ENCODE measurements around the gene TRIM60. TPM values are rescaled to one million over a fixed set of nuclear protein-coding genes. Genes with fewer than 3 reads are reported as not detected.

TRIM60 gene
- total RNA-seq, 1 donor from 2014 or later = not detected

DNA sequence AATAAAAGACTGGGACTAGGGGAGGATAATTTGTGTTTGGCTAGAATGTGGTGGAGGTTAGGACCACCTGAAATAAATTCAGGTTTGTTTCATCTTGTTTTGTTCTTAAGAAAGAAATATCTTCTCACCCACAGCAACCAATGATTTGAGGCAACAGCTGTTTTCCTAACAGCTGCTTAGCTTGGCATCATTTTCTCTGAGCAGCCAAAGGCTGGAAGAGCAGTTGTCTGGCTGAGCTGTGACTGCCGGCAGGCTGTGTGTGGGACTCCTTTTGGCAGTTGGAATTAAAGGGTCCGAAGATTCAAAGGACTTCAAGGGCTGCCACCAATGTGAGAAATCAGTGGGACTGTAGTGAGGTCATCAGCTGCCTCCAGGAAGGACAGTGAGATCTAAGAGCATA lies 26.9 kb downstream of the TRIM60 start:
- no peak for FAIRE-seq
- H2AFZ ChIP-seq (ENCODE audit: low read depth, low read length) = no peak overlapping the region

DNA sequence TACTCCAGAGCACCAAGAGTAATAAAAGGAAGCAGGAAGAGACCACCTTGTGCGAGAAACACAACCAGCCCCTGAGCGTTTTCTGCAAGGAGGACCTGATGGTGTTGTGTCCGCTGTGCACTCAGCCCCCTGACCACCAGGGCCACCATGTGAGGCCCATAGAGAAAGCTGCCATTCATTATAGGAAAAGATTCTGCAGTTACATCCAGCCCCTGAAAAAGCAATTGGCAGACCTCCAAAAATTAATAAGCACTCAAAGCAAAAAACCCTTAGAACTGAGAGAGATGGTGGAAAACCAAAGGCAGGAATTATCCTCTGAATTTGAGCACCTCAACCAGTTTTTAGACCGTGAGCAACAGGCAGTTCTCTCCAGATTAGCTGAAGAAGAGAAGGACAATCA lies 27.6 kb downstream of the TRIM60 start:
- no peak overlapping the region for H3K4me3 ChIP-seq (ENCODE audit: insufficient read depth, low read depth, low read length)
- no peak overlapping the region for H3K27ac ChIP-seq (ENCODE audit: low read depth, low read length)
- TF ChIP-seq EZH2 (IDR thresholded peaks at IDR 0.05; ENCODE audit: insufficient read depth, low read length) = no peak
- TF ChIP-seq, protein P1, sequence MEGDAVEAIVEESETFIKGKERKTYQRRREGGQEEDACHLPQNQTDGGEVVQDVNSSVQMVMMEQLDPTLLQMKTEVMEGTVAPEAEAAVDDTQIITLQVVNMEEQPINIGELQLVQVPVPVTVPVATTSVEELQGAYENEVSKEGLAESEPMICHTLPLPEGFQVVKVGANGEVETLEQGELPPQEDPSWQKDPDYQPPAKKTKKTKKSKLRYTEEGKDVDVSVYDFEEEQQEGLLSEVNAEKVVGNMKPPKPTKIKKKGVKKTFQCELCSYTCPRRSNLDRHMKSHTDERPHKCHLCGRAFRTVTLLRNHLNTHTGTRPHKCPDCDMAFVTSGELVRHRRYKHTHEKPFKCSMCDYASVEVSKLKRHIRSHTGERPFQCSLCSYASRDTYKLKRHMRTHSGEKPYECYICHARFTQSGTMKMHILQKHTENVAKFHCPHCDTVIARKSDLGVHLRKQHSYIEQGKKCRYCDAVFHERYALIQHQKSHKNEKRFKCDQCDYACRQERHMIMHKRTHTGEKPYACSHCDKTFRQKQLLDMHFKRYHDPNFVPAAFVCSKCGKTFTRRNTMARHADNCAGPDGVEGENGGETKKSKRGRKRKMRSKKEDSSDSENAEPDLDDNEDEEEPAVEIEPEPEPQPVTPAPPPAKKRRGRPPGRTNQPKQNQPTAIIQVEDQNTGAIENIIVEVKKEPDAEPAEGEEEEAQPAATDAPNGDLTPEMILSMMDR (IDR thresholded peaks at IDR 0.05; ENCODE audit: insufficient read depth, low read depth, low read length) = no peak
- H3K4me2 ChIP-seq (ENCODE audit: low read length) = no peak overlapping the region
- H3K36me3 ChIP-seq (ENCODE audit: insufficient read depth, low read length) = no peaks in the 10 kb centered on the region
- Mint-ChIP-seq H3K36me3 (ENCODE audit: low read depth, unreplicated experiment) (no peaks in the 10 kb centered on the region), H3K9me3 (ENCODE audit: unreplicated experiment) (no peaks in the 10 kb centered on the region), H3K4me1 (ENCODE audit: low read depth, unreplicated experiment) (peaks cover 6% of the 10 kb centered on the region), H3K4me3 (ENCODE audit: unreplicated experiment) (no peak overlapping the region), H3K27me3 (ENCODE audit: low read depth, unreplicated experiment) (no peaks in the 10 kb centered on the region), H3K27ac (ENCODE audit: unreplicated experiment) (no peak overlapping the region)
- H3K9ac ChIP-seq (ENCODE audit: low read length) = no peak overlapping the region
- DNase-seq (ENCODE audit: low read depth) (no peak), FAIRE-seq (no peak)
- H2AFZ ChIP-seq (ENCODE audit: low read depth, low read length) = no peak overlapping the region
- no peaks in the 10 kb centered on the region for H3K4me1 ChIP-seq (ENCODE audit: insufficient read depth, low read length)
- no peaks in the 10 kb centered on the region for H3K79me2 ChIP-seq (ENCODE audit: insufficient read depth, low read length)
- no peaks in the 10 kb centered on the region for H3K9me3 ChIP-seq (ENCODE audit: insufficient read depth, low read depth, low read length)
- H4K20me1 ChIP-seq (ENCODE audit: insufficient read depth, low read length) = no peaks in the 10 kb centered on the region
- H3K27me3 ChIP-seq (ENCODE audit: insufficient read depth, low read length) = no peaks in the 10 kb centered on the region

More for the DNA sequence above, 26.9 kb downstream of the TRIM60 start:
- Histone ChIP-seq H3K27ac (ENCODE audit: low read depth, low read length) (no peak overlapping the region), H3K4me2 (ENCODE audit: low read length) (no peak overlapping the region), H3K27me3 (ENCODE audit: insufficient read depth, low read length) (no peaks in the 10 kb centered on the region), H3K79me2 (ENCODE audit: insufficient read depth, low read length) (no peaks in the 10 kb centered on the region), H4K20me1 (ENCODE audit: insufficient read depth, low read length) (no peaks in the 10 kb centered on the region), H3K36me3 (ENCODE audit: insufficient read depth, low read length) (no peaks in the 10 kb centered on the region), H3K4me3 (ENCODE audit: insufficient read depth, low read depth, low read length) (no peak overlapping the region), H3K4me1 (ENCODE audit: insufficient read depth, low read length) (no peaks in the 10 kb centered on the region), H3K9me3 (ENCODE audit: insufficient read depth, low read depth, low read length) (no peaks in the 10 kb centered on the region), H3K9ac (ENCODE audit: low read length) (no peak overlapping the region)
- Mint-ChIP-seq H3K4me1 (ENCODE audit: low read depth, unreplicated experiment) (peaks cover 6% of the 10 kb centered on the region), H3K27ac (ENCODE audit: unreplicated experiment) (no peak overlapping the region), H3K4me3 (ENCODE audit: unreplicated experiment) (no peak overlapping the region), H3K36me3 (ENCODE audit: low read depth, unreplicated experiment) (no peaks in the 10 kb centered on the region), H3K9me3 (ENCODE audit: unreplicated experiment) (no peaks in the 10 kb centered on the region), H3K27me3 (ENCODE audit: low read depth, unreplicated experiment) (no peaks in the 10 kb centered on the region)
- no peak for DNase-seq (ENCODE audit: low read depth)
- TF ChIP-seq EZH2 (IDR thresholded peaks at IDR 0.05; ENCODE audit: insufficient read depth, low read length) = no peak
- TF ChIP-seq, protein P1 (IDR thresholded peaks at IDR 0.05; ENCODE audit: insufficient read depth, low read depth, low read length) = no peak

DNA sequence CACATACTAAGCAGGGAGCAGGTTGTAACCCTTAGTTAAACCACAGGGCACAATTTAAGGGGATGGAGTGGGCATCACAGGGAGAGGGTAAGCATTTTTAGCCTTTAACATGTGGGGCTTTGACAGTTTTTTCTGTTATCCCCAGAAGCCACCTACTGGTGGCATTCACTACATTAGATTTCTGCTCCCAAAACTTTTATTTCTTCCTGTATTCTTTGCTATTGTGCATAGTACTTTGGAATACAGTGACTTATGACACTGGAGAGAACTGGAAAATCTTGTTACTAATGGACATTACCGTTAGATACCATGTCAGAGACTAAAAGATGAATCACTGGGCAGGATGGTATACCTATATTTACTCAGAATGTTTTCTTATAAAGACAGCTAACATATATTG lies 29.1 kb downstream of the TRIM60 start:
- H3K9me3 Mint-ChIP-seq (ENCODE audit: unreplicated experiment) = no peaks in the 10 kb centered on the region
- H3K27ac ChIP-seq (ENCODE audit: low read depth, low read length) = no peak overlapping the region
- H3K9me3 ChIP-seq (ENCODE audit: insufficient read depth, low read depth, low read length) = no peaks in the 10 kb centered on the region
- FAIRE-seq = no peak
- no peak overlapping the region for H2AFZ ChIP-seq (ENCODE audit: low read depth, low read length)
- no peaks in the 10 kb centered on the region for H3K27me3 ChIP-seq (ENCODE audit: insufficient read depth, low read length)
- H3K4me1 ChIP-seq (ENCODE audit: insufficient read depth, low read length) = no peaks in the 10 kb centered on the region
- H3K4me3 Mint-ChIP-seq (ENCODE audit: unreplicated experiment) = no peak overlapping the region
- H3K4me1 Mint-ChIP-seq (ENCODE audit: low read depth, unreplicated experiment) = peaks cover 6% of the 10 kb centered on the region
- H3K36me3 Mint-ChIP-seq (ENCODE audit: low read depth, unreplicated experiment) = no peaks in the 10 kb centered on the region
- H3K4me3 ChIP-seq (ENCODE audit: insufficient read depth, low read depth, low read length) = no peak overlapping the region
- TF ChIP-seq, protein P1 (IDR thresholded peaks at IDR 0.05; ENCODE audit: insufficient read depth, low read depth, low read length) = no peak
- TF ChIP-seq EZH2 (IDR thresholded peaks at IDR 0.05; ENCODE audit: insufficient read depth, low read length) = no peak
- no peaks in the 10 kb centered on the region for H3K27me3 Mint-ChIP-seq (ENCODE audit: low read depth, unreplicated experiment)
- no peaks in the 10 kb centered on the region for H3K79me2 ChIP-seq (ENCODE audit: insufficient read depth, low read length)
- H3K36me3 ChIP-seq (ENCODE audit: insufficient read depth, low read length) = no peaks in the 10 kb centered on the region
- H4K20me1 ChIP-seq (ENCODE audit: insufficient read depth, low read length) = no peaks in the 10 kb centered on the region
- DNase-seq (ENCODE audit: low read depth) = no peak
- H3K4me2 ChIP-seq (ENCODE audit: low read length) = no peak overlapping the region
- no peak overlapping the region for H3K9ac ChIP-seq (ENCODE audit: low read length)
- no peak overlapping the region for H3K27ac Mint-ChIP-seq (ENCODE audit: unreplicated experiment)
